B cell (primary cell): Measurements from ENCODE around the gene GET4. TPM values are rescaled to one million over a fixed set of nuclear protein-coding genes. Genes with fewer than 3 reads are reported as not detected.

ENCODE experiments used
- ATAC-seq: fragments of 200-7000 bp; cut with Tn5 transposase; one replicate; pipeline ENCODE4 v1.10.0; 2021; ENCODE audit warnings: low read depth, mild to moderate bottlenecking, moderate number of reproducible peaks, moderate library complexity
- CTCF ChIA-PET: fragments of 350-600 bp; sonication (Branson Sonifier 250); formaldehyde crosslinking; loops from one replicate; lab custom pipeline; 2021; ENCODE audit warnings: antibody characterized with exemption, inconsistent platforms; lab: Charles Lee
- POLR2A ChIA-PET: fragments of 350-600 bp; sonication (Branson Sonifier 250); formaldehyde crosslinking; loops from one replicate; lab custom pipeline; 2021; ENCODE audit warnings: antibody characterized with exemption; lab: Charles Lee
- DNase-seq: peaks from one replicate; pipeline ENCODE4 v3.0.0; 2013
- H2AFZ ChIP-seq: 2 replicates; pipeline ENCODE4 v1.6.1; 2012; ENCODE audit warnings: mild to moderate bottlenecking, low read depth, low read length; ENCODE audit not compliant: insufficient read depth, poor library complexity, severe bottlenecking
- H3K27ac ChIP-seq, 2 donors: 1 replicate in 1 of 2; 2 replicates in 1 of 2; pipeline ENCODE4 v1.5.1; 2012 to 2013; ENCODE audit warnings: low read length in 2 of 2, mild to moderate bottlenecking in 2 of 2, moderate library complexity in 1 of 2
- H3K27me3 ChIP-seq, 4 experiments: fragments of 200-600 bp in 1 of 4; sonication (generic) in 1 of 4; replicated peaks in 1 of 4; 1 replicate in 2 of 4; 2 replicates in 2 of 4; pipeline versions ENCODE4 v1.6.1 to v1.7.0; 2013 to 2016; ENCODE audit warnings: low read length in 3 of 4, mild to moderate bottlenecking in 2 of 4, mixed read lengths in 1 of 4, moderate library complexity in 1 of 4; ENCODE audit not compliant: insufficient read depth in 4 of 4, control insufficient read depth in 3 of 4; ENCODE audit errors: control extremely low read depth in 1 of 4
- H3K36me3 ChIP-seq, 2 experiments: replicated peaks in 1 of 2; 1 replicate in 1 of 2; 2 replicates in 1 of 2; pipeline versions ENCODE4 v1.6.1 to v1.7.1; 2013; ENCODE audit warnings: low read length in 1 of 2; ENCODE audit not compliant: insufficient read depth in 2 of 2, control insufficient read depth in 1 of 2; ENCODE audit errors: control extremely low read depth in 1 of 2, extremely low read depth in 1 of 2
- H3K4me1 ChIP-seq, 2 donors: fragments of 200-600 bp in 1 of 2; sonication (generic) in 1 of 2; 1 replicate in 1 of 2; 2 replicates in 1 of 2; pipeline versions ENCODE4 v1.5.1 to v1.6.1; 2013 to 2017; ENCODE audit warnings: low read length in 2 of 2; ENCODE audit not compliant: control insufficient read depth in 2 of 2, insufficient read depth in 2 of 2
- H3K4me2 ChIP-seq: replicated peaks from 2 replicates; pipeline ENCODE3; 2012; ENCODE audit warnings: mild to moderate bottlenecking, low read depth, low read length; ENCODE audit not compliant: poor library complexity, severe bottlenecking
- H3K4me3 ChIP-seq, 5 experiments: fragments of 200-600 bp in 1 of 5; sonication (generic) in 1 of 5; 1 replicate in 3 of 5; 2 replicates in 2 of 5; pipeline versions ENCODE4 v1.5.1 to v1.7.0; 2011 to 2016; ENCODE audit warnings: low read length in 4 of 5, mild to moderate bottlenecking in 4 of 5, low read depth in 2 of 5, control low read depth in 1 of 5, moderate library complexity in 1 of 5; ENCODE audit not compliant: insufficient read depth in 1 of 5; ENCODE audit errors: control extremely low read depth in 1 of 5, extremely low read depth in 1 of 5
- H3K79me2 ChIP-seq: fragments of 200-600 bp; sonication (generic); one replicate; pipeline ENCODE4 v1.6.0; 2016; ENCODE audit warnings: low read length; ENCODE audit not compliant: control insufficient read depth, insufficient read depth
- H3K9ac ChIP-seq: fragments of 200-600 bp; sonication (generic); 2 replicates; pipeline ENCODE4 v1.6.1; 2017; ENCODE audit warnings: mild to moderate bottlenecking, low read length, moderate library complexity
- H3K9me3 ChIP-seq, 3 donors: one replicate each; pipeline versions ENCODE4 v1.6.1 to v1.7.1; 2013; ENCODE audit warnings: low read length in 2 of 3; ENCODE audit not compliant: control insufficient read depth in 2 of 3, insufficient read depth in 1 of 3; ENCODE audit errors: control extremely low read depth in 1 of 3
- H4K20me1 ChIP-seq: 2 replicates; pipeline ENCODE4 v1.6.0; 2012; ENCODE audit warnings: mild to moderate bottlenecking, low read length; ENCODE audit not compliant: insufficient read depth, control insufficient read depth, poor library complexity, severe bottlenecking
- H3K27ac Mint-ChIP-seq: one replicate; pipeline ENCODE4 v1.8.0; 2021; ENCODE audit warnings: mixed read lengths
- H3K27me3 Mint-ChIP-seq: one replicate; pipeline ENCODE4 v1.8.0; 2021; ENCODE audit warnings: mixed read lengths
- H3K4me1 Mint-ChIP-seq: one replicate; pipeline ENCODE4 v1.8.0; 2021; ENCODE audit warnings: mixed read lengths
- H3K4me3 Mint-ChIP-seq: one replicate; pipeline ENCODE4 v1.8.0; 2021; ENCODE audit warnings: mixed read lengths
- H3K9me3 Mint-ChIP-seq: one replicate; pipeline ENCODE4 v1.8.0; 2022; ENCODE audit warnings: mixed read lengths; ENCODE audit not compliant: insufficient read depth
- CTCF ChIP-seq: fragments of 200-600 bp; IDR thresholded peaks from one replicate; pipeline ENCODE4 v1.8.0; 2022; ENCODE audit warnings: antibody characterized with exemption, mild to moderate bottlenecking
- EZH2 ChIP-seq: IDR thresholded peaks from 2 replicates; pipeline ENCODE4 v1.6.1; 2012; ENCODE audit warnings: borderline replicate concordance, low read depth, mild to moderate bottlenecking, moderate library complexity, low read length; ENCODE audit not compliant: insufficient read depth, poor library complexity, severe bottlenecking
- WGBS: methylation state at CpG from one replicate; pipeline ENCODE4 v1.1.5; 2013; ENCODE audit warnings: missing lambda C conversion rate; ENCODE audit not compliant: insufficient coverage; 5-methylcytosine and 5-hydroxymethylcytosine counted together
- intact Hi-C: fragments of 100-400 bp; cut with micrococcal nuclease; formaldehyde crosslinking; loops from one replicate; pipeline ENCODE4 v1.10.0; 2022
- polyA plus RNA-seq: library from polyadenylated mRNA; depleted of rRNA; stranded (reverse); fragments of >200 nt; gene quantifications from 2 replicates; pipeline ENCODE4 v1.2.3, GENCODE V29; 2012
- total RNA-seq, 2 donors: library from RNA; stranded (reverse); fragments of 120-200 nt in 1 of 2; gene quantifications; 1 replicate in 1 of 2; 2 replicates in 1 of 2; pipeline versions ENCODE4 v1.2.3 to v1.2.4, GENCODE V29; 2013 to 2022

GET4 gene
- total and polyA plus RNA-seq, 2 donors (not counting 1 experiment from before 2014, with no cell fraction given), result 53.5 to 65.5 TPM

GRCh38 chr7:914521-915194 is 38.3 kb downstream of the GET4 start:
- peaks cover 13 to 16% of the 10 kb centered on the region in 2 donors for H3K4me1 ChIP-seq
- H2AFZ ChIP-seq, result no peak overlapping the region
- no peaks in the 10 kb centered on the region for H4K20me1 ChIP-seq
- DNase-seq (no peak), ATAC-seq (no peak)
- peaks cover 0 to 6% (median 0%) of the 10 kb centered on the region in 3 donors for H3K9me3 ChIP-seq
- H3K4me3 ChIP-seq, result no peak overlapping the region
- no peak overlapping the region for H3K9ac ChIP-seq
- no peak overlapping the region for H3K27ac ChIP-seq
- Mint-ChIP-seq H3K27me3 (no peaks in the 10 kb centered on the region), H3K4me3 (no peak overlapping the region), H3K4me1 (peaks cover 12% of the 10 kb centered on the region), H3K27ac (no peak overlapping the region), H3K9me3 (no peaks in the 10 kb centered on the region)
- no peak overlapping the region for H3K4me2 ChIP-seq
- H3K79me2 ChIP-seq, result no peaks in the 10 kb centered on the region
- no peaks in the 10 kb centered on the region for H3K36me3 ChIP-seq
- TF ChIP-seq CTCF (no peak), EZH2 (no peak)
- intact Hi-C loops, result loop anchor here (10.0 kb wide), 1 partner anchor 150 kb away; no protein-coding TSS in a partner anchor
- ChIA-PET CTCF (no interaction called here), POLR2A (no interaction called here)
- no peaks in the 10 kb centered on the region for H3K27me3 ChIP-seq
- whole genome bisulfite sequencing, result 91% methylated on average over 15 of the region's 16 CpGs
